HG03108 (cell line): ENCODE measurements around the gene MYRF.

Source experiments
- ATAC-seq: cut with Tn5 transposase; IDR thresholded peaks from one replicate; pipeline ENCODE4 v1.9.1; 2021; ENCODE audit warnings: moderate library complexity; ENCODE audit not compliant: unreplicated experiment

Gene MYRF

DNA sequence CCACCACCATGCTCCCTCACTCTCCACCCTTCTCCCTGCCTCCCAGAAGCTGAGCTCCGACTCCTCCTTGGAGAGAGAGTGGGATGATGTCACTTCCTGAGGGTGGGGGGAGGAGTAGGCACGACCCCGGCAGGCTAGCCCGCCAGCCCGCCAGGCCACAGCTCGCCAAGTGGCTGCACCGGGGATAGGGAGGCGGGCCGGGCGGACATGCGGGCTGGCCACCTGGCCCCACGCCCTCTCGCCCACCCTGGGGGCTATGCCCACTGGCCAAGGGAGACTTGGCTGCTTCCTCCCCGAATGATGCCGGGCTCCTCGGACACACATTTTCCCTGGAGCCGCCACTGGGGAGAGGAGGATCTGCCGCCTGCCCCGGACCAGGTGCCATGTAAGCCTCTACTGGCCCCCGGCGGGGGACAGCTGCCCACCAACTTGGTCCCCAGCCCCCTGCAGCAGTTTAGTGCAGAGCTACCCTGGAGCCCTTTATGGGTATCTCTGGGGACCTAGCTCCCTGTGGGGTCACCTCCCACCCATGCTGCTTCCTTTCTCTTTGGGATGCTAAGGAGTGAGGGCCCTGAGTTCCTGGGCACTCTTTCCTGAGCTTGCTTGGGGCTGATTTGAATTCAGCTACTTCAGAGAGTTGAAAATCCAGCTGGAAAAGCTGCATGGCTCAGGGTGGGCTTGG lies 33.7 kb upstream of the MYRF start:
- ATAC-seq, result no peak

DNA sequence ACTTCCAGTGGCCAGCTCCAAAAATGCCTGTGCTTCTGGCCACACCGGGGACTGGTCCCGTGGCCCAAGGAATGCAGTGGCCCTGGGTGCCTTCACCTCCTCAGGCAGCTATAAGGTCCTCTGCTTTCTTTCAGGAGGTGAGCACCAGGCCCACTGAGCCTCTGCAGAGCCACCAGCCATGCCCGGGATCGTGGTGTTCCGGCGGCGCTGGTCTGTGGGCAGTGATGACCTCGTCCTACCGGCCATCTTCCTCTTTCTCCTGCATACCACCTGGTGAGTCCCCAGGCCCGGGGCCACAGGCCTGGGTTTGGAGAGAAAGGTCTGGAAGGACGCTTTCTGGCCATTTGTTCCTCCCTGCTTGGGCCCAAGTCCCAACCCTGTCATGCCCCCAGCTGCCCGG lies 32.5 kb upstream of the MYRF start:
- ATAC-seq, result no peak

DNA sequence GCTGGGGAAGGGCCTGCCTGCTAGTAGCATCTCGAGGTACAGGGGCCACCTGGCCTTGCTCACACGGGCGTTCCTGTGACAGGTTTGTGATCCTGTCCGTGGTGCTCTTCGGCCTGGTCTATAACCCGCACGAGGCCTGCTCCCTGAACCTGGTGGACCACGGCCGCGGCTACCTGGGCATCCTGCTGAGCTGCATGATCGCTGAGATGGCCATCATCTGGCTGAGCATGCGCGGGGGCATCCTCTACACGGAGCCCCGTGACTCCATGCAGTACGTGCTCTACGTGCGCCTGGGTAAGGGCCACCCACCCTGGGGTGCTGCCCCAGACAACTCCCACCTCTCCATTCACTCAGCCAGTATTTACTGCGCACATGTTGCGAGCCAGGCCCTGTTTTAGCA lies 31.8 kb upstream of the MYRF start:
- no peak for ATAC-seq

DNA sequence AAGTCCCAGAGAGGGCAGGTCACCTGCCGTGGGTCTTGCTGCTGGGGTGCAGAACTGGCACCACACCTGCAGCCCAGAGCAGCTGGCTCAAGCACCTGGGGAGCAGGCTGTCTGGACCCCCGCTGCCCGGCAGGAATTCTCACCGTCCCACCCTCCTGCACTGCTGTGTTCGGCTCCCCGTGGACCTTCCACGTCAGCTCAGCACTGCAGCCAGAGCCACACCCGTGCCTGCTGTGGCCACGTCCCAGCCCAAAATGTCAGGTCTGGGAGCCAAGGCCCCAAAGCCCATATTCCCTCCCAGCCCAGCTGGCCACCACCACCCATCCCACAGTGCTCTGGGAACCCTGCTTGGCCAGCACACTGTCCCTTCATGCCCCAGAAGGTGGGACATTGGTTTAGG lies 28.0 kb upstream of the MYRF start:
- no peak for ATAC-seq

DNA sequence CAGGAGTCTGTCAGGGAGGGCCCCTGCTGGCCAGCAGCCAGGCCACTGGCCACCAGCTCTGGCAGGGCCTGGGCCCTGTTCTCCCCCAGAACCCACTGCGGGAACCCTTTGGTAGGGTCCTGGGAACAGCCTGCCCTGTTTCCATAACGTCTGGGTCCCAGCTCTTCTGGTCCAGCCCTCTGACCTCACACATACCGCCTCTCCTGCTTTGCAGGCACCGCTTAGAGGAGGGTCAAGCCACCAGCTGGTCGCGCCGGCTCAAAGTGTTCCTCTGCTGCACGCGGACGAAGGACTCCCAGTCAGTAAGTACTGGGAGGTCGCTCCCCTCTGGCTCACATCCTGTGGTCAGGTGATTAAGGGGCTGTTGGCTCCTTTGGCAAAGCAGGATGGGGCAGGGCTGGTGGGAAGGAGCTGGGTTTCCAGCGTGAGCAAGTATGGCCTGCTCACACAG lies 26.6 kb upstream of the MYRF start:
- no peak for ATAC-seq

DNA sequence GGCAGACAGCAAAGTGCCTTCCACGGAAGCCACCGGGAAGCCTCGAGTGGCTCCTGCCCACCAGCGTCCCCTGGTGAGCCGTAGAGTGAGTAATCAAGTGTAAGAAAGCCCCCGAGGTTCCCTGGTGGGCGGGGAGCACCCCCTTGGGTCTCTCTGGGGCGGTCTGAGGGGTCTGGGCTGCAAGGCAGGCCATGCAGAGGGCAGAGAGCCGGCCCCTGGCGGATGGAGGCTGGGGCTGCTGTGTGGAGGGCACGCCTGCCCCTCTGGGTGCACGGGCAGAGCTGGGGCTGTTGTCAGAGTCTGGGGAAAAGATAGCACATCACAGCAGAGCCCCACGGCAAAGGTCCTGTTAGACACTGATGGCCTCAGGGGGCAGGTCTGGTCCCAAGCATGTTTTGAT lies 25.7 kb upstream of the MYRF start:
- ATAC-seq, result no peak

DNA sequence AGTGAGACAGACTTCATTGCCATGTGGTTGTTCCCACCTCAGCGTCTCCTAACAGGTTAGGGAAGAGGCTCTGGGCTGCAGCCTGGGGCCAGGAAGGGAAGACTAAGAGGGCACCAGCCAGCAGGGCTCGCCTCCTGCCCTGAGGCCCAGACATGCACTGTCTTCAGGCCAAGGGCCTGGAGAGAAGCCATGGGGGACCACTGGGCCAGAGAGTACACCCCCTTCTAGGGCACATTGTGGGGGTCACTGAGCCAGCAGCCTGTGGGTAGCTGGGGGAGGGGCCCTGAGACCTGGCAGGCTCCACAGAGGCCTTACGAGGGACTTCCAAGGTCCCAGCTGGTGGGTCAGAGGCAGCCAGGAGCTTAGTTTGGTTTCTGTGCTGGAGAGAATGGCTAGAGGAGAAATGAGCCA lies 25.0 kb upstream of the MYRF start:
- ATAC-seq, result no peak

DNA sequence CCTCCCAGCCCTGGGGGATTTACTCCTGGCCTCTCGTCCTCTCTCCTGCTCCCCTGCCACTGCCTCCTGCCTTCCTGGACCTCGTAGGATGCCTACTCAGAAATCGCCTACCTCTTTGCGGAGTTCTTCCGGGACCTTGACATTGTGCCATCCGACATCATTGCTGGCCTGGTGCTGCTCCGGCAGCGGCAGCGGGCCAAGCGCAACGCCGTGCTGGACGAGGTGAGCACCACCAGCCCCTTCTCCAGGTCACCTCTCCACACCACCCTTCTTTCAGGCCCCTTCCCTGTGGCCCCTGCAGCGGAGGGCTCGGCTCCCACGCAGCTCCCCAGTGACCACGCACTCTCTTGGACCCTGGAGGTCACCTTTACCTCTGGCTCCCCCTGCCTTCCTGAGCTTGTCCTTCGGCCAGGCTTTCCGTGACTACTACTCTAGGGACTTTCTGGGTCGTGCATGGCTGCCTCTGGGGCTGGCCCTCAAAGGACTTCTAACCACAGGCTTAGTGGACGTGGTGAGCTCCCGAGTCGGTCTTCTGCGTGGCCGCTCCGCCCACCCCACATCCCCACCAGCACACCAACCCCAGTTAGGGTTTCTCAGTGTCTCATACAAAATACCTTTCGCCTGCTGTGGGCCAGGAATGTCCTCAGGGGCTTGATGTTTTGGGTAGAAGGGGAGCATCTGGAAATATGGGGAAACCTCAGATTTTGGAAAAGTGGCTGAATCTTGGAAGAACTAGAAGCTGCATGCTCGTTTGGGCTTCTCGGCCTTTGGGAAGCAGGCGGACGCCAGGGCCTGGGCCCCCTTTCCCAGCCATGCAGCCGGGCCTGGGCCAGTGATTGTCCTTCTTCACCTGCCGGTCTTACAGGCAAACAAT lies 24.1 kb upstream of the MYRF start:
- no peak for ATAC-seq

DNA sequence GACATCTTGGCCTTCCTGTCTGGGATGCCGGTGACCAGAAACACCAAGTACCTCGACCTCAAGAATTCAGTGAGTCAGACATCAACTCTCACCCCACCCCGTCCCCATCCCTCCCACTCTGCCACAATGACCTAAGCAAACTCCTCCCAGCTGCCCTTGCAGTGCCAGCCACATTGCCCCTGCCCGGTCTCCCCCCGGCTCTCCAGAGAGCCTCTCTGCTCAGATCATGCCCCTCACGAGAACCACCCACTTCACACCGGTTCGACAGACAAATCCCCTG lies 23.6 kb upstream of the MYRF start:
- ATAC-seq, result no peak

DNA sequence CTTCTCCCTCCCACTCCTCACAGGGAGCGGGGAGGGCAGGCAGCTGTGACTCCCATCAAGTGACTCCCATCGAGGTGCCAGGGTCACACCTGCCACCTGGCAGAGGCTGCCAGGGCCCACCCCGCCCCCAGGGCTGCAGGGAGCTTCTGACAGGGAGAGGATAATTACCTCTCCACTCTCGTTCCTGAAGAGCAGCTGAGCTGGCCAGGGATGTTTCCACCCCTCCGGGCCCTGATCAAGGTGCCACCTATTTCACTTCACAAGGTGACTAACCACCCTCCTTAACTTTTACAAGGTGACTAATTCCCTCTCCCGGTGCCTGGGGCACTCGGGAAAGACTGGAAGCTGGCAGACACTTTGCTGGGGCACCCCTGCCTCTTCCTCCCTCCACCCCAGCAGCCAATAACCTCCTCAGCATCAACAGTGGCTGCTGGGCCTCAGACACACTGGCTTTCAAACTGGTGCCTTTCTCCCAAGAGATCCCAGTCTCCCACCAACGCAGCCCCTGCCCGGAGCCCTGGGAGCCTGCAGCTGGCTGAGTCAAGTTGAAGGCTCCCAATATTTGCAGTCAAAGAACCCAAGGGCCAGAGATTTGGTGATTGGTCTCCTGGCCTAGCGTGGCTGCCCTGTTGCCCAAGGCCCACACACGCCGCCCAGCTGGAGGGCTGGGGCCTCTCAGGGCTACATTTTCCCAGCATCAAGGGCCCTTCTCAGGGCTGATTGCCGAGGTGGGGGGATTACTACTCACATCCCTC lies 22.0 kb upstream of the MYRF start:
- ATAC-seq, result no peak

DNA sequence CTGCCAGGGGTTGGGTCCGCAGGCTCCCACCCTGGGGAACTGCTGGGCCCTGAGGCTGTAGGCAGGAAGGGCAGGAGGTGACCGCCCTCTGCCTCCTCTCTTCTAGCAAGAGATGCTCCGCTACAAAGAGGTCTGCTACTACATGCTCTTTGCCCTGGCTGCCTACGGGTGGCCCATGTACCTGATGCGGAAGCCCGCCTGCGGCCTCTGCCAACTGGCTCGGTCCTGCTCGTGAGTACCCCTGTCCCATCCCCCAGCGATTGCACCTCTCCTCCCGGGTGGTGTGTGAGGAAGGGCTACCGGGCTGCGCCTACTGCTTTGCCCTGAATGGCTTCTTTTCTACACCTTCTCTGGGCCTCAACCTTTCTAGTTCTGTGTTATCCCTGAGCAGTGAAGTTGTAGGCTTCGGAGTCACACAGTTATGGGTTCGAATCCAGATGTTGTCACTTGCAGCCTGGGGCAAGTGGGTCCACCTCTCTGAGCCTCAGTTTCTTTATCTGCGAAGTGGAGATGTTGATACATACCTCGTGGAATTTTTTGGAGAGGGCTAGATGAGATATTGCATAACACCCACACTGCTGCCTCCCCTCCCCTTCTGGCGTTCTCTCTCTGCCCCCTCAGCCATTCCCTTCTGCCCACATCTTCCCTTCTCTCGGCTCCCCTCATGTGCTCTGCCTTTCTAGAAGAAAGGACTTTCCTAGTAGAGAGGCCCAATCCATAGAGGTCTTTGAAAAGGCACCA lies 21.1 kb upstream of the MYRF start:
- ATAC-seq, result no peak

DNA sequence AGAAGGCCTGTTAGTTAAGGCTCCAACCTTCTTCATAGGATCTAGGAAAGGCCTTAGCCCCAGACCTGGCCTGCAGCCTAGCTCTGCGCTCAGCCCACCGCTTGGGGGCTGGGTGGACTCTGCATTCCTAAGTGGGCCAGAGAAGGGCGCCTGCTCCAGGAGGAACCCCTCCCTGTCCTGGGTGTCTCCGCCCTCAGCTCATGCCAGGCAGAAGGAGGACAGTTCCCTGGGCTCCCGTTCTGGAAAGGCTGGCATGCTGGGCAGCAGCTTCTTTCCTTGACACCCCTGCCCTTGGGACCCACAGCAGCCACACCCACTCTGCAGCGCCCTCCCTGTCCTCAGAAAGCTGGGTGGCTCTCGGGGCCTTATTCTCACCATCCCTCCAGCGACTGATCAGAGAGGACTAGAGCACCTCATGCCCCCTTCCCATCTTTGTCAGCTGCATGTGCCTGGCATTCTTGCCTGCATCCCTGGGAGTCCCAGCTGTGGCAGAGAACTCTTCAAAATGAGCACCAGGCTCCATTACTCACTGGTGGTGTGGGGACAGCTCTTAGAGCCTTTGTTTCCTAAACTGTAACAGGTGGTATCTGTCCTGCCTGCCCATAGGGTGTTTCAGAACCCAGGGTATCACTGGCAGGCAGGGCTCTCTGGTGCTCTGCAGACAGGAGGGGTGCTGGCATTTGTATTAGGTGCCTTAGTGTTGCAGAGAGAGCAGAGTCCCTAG lies 20.3 kb upstream of the MYRF start:
- no peak for ATAC-seq

DNA sequence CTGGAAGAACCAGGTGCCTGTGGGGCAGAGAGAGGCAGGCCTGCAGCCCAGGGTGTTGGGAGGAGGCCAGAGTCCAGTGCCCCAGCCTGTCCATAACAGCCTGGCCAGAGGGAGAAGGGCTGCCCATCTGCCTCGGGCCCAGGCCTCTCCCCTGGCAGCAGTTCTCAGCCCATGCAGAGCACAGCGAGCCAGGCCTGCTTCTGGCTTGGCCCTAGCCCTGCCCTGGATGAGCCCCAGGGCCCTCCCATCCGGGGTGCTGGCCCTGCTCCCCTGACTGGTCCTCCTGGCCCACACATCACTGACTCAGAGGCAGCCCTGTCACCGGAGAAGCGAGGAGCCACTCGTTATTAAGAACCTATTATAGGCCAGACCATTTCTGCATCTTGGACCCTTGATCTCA lies 19.7 kb upstream of the MYRF start:
- ATAC-seq, result no peak

DNA sequence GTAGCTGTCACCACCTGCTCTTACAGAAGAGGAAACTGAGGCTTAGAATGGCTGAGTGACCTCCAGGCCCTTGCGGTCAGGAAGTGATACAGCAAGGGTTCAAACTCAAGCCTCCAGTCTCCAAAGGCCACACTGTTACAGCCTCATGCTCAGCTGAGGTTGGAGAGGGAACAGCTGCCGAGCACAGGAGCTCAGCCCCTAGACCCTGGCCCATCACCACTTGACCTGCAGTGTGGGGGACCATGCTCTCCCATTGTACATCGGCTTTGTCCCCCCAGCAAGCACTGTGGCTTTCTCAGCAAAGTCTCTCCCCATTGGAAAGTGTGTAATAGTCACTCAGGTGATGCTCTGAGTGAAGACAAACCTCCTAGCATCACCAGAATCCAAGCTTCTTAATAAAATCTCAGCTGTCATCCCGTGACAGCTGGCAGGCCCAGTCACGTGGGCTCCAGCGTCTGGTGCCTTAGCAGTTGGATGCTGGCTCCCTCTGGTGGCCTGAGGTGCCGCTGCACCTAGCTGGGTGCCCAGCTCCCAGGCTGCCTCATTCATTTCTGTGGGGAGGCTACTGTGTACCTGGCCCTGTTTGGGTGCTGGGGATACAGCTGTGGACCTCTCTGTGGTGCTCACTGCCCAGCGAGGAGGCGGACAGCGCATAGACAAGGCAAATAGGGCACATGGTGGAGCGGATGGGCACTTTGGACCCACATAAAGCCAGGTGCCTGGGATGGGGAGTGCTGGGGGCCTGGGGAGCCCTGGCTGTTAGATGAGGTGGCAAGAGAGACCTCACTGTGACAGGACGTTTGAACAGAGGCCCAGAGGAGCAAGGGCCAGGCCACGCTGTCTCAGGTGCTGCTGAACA lies 19.1 kb upstream of the MYRF start:
- ATAC-seq, result peak; percentile 82

DNA sequence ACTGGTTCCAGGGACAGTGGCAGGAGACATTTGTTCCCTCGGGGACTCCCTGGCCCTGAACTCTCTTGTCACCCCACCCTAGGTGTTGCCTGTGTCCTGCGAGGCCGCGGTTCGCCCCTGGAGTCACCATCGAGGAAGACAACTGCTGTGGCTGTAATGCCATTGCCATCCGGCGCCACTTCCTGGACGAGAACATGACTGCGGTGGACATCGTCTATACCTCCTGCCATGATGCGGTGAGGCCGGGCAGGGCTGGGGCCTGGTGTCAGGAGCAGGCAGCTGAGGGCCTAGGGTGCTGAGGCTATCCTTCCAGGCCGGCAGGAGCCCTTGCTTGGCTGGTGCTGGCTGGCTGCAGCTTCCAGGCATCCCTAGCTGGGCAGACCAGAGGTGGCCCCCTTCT lies 17.7 kb upstream of the MYRF start:
- ATAC-seq, result no peak

DNA sequence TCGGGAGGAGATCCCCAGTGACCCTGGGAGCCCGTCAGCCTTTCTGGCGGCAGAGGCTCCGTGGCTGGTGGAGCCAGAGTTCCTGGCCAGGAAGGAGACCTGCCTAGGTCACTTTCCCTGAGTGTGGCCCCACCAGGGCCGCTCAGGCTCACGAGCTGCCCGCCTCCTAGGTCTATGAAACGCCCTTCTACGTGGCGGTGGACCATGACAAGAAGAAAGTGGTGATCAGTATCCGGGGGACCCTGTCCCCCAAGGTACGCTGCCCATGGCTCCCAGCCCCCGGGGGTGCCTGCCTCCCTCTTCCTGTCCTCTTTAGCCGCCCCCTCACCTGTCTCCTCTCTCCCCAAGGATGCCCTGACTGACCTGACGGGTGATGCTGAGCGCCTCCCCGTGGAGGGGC lies 17.0 kb upstream of the MYRF start:
- no peak for ATAC-seq

DNA sequence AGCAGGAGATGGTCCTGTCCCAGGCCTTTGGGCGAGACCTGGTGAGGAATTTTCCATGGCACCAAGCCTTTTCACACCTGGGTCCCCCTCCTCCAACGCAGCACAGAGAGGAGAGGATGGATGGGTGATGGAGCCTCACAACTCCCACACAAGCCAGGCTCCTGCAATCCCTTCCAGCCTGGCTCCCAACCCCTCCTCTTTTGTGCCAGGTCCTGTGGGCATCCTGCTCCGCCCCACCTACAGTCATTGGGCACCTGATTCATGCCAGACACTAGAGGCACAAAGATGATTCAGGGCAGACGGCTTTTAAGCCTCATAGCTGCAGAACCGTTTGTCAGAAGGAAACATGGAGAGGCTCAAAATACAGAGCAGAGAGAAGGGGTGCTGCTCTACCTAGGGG lies 16.1 kb upstream of the MYRF start:
- no peak for ATAC-seq

DNA sequence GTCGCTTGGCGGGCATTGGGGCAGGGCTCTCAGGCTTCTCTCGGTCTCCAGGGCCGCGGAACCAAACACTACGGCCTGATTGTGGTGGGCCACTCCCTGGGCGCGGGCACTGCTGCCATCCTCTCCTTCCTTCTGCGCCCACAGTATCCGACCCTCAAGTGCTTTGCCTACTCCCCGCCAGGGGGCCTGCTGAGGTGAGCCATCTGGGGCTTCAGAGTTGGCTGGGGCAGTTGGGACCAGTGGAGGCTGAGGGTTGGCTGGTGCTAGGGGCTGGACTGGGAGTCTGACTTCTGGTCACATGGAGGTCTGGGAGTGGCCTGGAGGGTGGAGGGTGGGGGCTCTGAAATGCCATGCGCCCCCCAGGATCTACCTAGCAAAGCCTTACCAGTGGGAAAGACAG lies 15.3 kb upstream of the MYRF start:
- ATAC-seq, result no peak

DNA sequence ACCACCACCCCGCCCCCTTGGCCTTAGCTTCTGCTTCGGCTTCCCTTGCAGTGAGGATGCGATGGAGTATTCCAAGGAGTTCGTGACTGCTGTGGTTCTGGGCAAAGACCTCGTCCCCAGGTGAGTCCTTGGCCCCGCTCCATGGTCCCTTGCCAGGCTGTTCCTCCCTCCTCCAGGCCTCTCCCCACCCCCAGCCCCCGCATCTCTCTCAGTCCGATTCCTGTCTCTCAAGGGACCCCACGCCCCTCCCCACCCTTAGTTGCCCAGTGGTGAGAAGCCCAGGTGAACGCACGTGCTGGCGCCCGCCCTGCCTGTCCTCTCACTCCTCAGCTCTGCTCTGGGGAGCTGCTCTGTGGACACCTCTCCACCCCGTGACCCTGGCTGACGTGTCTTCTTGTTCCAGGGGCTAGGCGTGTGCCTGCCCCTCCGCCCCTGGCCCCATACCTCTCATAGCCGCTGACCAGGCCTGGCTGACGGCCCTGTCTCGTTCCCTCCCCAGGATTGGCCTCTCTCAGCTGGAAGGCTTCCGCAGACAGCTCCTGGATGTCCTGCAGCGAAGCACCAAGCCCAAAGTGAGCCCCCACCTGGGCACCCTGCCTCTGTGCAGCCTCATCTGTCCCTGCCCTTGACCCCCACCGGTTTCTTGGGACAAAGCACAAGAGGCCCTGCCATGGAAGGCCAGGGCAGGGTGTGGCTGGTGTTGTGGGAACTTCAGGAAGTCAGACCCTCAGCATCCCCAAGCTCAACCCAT lies 14.6 kb upstream of the MYRF start:
- no peak for ATAC-seq
